ENCODE data around the gene PUS7. TPM values are rescaled to one million over a fixed set of nuclear protein-coding genes. Genes with fewer than 3 reads are reported as not detected.

The PUS7 gene
- total RNA-seq, 1 donor = 22.4 TPM

- H3K4me1 ChIP-seq (ENCODE audit: insufficient read depth, low read length) = peaks cover 29% of the 10 kb centered on the region
- H3K36me3 ChIP-seq (ENCODE audit: insufficient read depth, low read length) = no peaks in the 10 kb centered on the region
- H3K4me3 ChIP-seq (ENCODE audit: insufficient read depth, low read length) = peak overlapping the region; percentile 15
- H2AFZ ChIP-seq (ENCODE audit: low read length) = no peak overlapping the region
- TF ChIP-seq CTCF (IDR thresholded peaks at IDR 0.05; ENCODE audit: extremely low read depth, low read depth, low read length) = no peak
- H3K27me3 ChIP-seq (ENCODE audit: insufficient read depth, low read length) = no peaks in the 10 kb centered on the region
- peaks cover 3% of the 10 kb centered on the region for H4K20me1 ChIP-seq (ENCODE audit: insufficient read depth, low read length)
- DNase-seq (ENCODE audit: insufficient read length, low spot score, missing footprints) = peak; percentile 75
- H3K4me2 ChIP-seq (ENCODE audit: insufficient read depth, low read length) = peak overlapping the region; percentile 59
- no peaks in the 10 kb centered on the region for H3K79me2 ChIP-seq (ENCODE audit: insufficient read depth, low read length)
- peak overlapping the region; percentile 49 for H3K27ac ChIP-seq (ENCODE audit: low read depth, low read length)
- no peaks in the 10 kb centered on the region for H3K9me3 ChIP-seq (ENCODE audit: low read depth, low read length)
Observed at GRCh38 chr7:105493923-105494315, 28.2 kb downstream of the PUS7 start.

GRCh38 chr7:105493196-105493922 lies 28.7 kb downstream of the PUS7 start:
- H3K36me3 ChIP-seq (ENCODE audit: insufficient read depth, low read length) = no peaks in the 10 kb centered on the region
- TF ChIP-seq CTCF (IDR thresholded peaks at IDR 0.05; ENCODE audit: extremely low read depth, low read depth, low read length) = no peak
- H3K9me3 ChIP-seq (ENCODE audit: low read depth, low read length) = no peaks in the 10 kb centered on the region
- H4K20me1 ChIP-seq (ENCODE audit: insufficient read depth, low read length) = peaks cover 3% of the 10 kb centered on the region
- H3K4me2 ChIP-seq (ENCODE audit: insufficient read depth, low read length) = peak overlapping the region; percentile 59
- no peaks in the 10 kb centered on the region for H3K79me2 ChIP-seq (ENCODE audit: insufficient read depth, low read length)
- peak overlapping the region; percentile 49 for H3K27ac ChIP-seq (ENCODE audit: low read depth, low read length)
- H3K27me3 ChIP-seq (ENCODE audit: insufficient read depth, low read length) = no peaks in the 10 kb centered on the region
- no peak overlapping the region for H2AFZ ChIP-seq (ENCODE audit: low read length)
- DNase-seq (ENCODE audit: insufficient read length, low spot score, missing footprints) = no peak
- H3K4me1 ChIP-seq (ENCODE audit: insufficient read depth, low read length) = peaks cover 29% of the 10 kb centered on the region
- H3K4me3 ChIP-seq (ENCODE audit: insufficient read depth, low read length) = peak overlapping the region; percentile 15

GRCh38 chr7:105489409-105489808 lies 32.7 kb downstream of the PUS7 start:
- H2AFZ ChIP-seq (ENCODE audit: low read length) = no peak overlapping the region
- H3K9me3 ChIP-seq (ENCODE audit: low read depth, low read length) = no peaks in the 10 kb centered on the region
- H4K20me1 ChIP-seq (ENCODE audit: insufficient read depth, low read length) = no peaks in the 10 kb centered on the region
- H3K4me2 ChIP-seq (ENCODE audit: insufficient read depth, low read length) = no peak overlapping the region
- H3K79me2 ChIP-seq (ENCODE audit: insufficient read depth, low read length) = no peaks in the 10 kb centered on the region
- no peak overlapping the region for H3K27ac ChIP-seq (ENCODE audit: low read depth, low read length)
- H3K4me1 ChIP-seq (ENCODE audit: insufficient read depth, low read length) = peaks cover 14% of the 10 kb centered on the region
- no peak for TF ChIP-seq CTCF (IDR thresholded peaks at IDR 0.05; ENCODE audit: extremely low read depth, low read depth, low read length)
- H3K36me3 ChIP-seq (ENCODE audit: insufficient read depth, low read length) = peaks cover 7% of the 10 kb centered on the region
- H3K4me3 ChIP-seq (ENCODE audit: insufficient read depth, low read length) = no peak overlapping the region
- H3K27me3 ChIP-seq (ENCODE audit: insufficient read depth, low read length) = no peaks in the 10 kb centered on the region
- DNase-seq (ENCODE audit: insufficient read length, low spot score, missing footprints) = no peak

- H4K20me1 ChIP-seq (ENCODE audit: insufficient read depth, low read length) = no peaks in the 10 kb centered on the region
- H3K27me3 ChIP-seq (ENCODE audit: insufficient read depth, low read length) = no peaks in the 10 kb centered on the region
- H3K27ac ChIP-seq (ENCODE audit: low read depth, low read length) = peak overlapping the region; percentile 66
- H3K4me2 ChIP-seq (ENCODE audit: insufficient read depth, low read length) = peak overlapping the region; percentile 37
- peaks cover 5% of the 10 kb centered on the region for H3K4me1 ChIP-seq (ENCODE audit: insufficient read depth, low read length)
- no peaks in the 10 kb centered on the region for H3K79me2 ChIP-seq (ENCODE audit: insufficient read depth, low read length)
- TF ChIP-seq CTCF (IDR thresholded peaks at IDR 0.05; ENCODE audit: extremely low read depth, low read depth, low read length) = peak; percentile 56
- DNase-seq (ENCODE audit: insufficient read length, low spot score, missing footprints) = peak; percentile 81
- peaks cover 7% of the 10 kb centered on the region for H3K36me3 ChIP-seq (ENCODE audit: insufficient read depth, low read length)
- no peak overlapping the region for H3K4me3 ChIP-seq (ENCODE audit: insufficient read depth, low read length)
- no peaks in the 10 kb centered on the region for H3K9me3 ChIP-seq (ENCODE audit: low read depth, low read length)
- H2AFZ ChIP-seq (ENCODE audit: low read length) = peak overlapping the region; percentile 68
Observed at GRCh38 chr7:105487579-105488571, 34.2 kb downstream of the PUS7 start.
